Measurements from ENCODE around the gene PASK. TPM values are rescaled to one million over a fixed set of nuclear protein-coding genes. Genes with fewer than 3 reads are reported as not detected.

Gene PASK
- total and polyA plus RNA-seq, 9 of the 15 experiments (the other 6 are each of a cell fraction or from before 2014, with no cell fraction given) = 1.5 to 30.3 (median 9.9) TPM

DNA sequence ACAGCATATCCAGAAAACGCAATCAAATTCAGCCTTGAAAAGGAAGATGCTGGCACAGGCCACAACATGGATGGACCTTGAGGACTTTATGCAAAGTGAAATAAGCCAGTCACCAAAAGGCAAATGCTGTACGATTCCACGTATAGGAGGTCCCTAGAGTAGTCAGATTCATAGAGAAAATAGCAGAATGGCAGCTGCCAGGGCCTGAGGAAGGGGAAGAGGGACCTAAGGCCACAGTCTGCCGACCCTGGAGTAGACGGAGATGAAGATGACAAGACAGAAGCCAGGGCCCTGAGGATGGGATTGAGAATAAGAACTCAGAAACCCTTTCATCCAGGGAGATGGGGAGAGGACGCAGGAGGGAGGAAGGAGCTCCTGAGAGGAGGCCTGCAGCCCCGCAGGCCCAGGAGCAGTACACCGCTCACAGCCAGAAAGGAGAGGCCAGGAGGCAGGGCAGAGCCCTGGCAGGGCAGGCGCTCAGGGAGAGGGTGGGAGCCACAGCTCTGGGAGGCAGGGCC, 39.1 kb downstream of the PASK start (continued):
- TF ChIP-seq, protein P1, sequence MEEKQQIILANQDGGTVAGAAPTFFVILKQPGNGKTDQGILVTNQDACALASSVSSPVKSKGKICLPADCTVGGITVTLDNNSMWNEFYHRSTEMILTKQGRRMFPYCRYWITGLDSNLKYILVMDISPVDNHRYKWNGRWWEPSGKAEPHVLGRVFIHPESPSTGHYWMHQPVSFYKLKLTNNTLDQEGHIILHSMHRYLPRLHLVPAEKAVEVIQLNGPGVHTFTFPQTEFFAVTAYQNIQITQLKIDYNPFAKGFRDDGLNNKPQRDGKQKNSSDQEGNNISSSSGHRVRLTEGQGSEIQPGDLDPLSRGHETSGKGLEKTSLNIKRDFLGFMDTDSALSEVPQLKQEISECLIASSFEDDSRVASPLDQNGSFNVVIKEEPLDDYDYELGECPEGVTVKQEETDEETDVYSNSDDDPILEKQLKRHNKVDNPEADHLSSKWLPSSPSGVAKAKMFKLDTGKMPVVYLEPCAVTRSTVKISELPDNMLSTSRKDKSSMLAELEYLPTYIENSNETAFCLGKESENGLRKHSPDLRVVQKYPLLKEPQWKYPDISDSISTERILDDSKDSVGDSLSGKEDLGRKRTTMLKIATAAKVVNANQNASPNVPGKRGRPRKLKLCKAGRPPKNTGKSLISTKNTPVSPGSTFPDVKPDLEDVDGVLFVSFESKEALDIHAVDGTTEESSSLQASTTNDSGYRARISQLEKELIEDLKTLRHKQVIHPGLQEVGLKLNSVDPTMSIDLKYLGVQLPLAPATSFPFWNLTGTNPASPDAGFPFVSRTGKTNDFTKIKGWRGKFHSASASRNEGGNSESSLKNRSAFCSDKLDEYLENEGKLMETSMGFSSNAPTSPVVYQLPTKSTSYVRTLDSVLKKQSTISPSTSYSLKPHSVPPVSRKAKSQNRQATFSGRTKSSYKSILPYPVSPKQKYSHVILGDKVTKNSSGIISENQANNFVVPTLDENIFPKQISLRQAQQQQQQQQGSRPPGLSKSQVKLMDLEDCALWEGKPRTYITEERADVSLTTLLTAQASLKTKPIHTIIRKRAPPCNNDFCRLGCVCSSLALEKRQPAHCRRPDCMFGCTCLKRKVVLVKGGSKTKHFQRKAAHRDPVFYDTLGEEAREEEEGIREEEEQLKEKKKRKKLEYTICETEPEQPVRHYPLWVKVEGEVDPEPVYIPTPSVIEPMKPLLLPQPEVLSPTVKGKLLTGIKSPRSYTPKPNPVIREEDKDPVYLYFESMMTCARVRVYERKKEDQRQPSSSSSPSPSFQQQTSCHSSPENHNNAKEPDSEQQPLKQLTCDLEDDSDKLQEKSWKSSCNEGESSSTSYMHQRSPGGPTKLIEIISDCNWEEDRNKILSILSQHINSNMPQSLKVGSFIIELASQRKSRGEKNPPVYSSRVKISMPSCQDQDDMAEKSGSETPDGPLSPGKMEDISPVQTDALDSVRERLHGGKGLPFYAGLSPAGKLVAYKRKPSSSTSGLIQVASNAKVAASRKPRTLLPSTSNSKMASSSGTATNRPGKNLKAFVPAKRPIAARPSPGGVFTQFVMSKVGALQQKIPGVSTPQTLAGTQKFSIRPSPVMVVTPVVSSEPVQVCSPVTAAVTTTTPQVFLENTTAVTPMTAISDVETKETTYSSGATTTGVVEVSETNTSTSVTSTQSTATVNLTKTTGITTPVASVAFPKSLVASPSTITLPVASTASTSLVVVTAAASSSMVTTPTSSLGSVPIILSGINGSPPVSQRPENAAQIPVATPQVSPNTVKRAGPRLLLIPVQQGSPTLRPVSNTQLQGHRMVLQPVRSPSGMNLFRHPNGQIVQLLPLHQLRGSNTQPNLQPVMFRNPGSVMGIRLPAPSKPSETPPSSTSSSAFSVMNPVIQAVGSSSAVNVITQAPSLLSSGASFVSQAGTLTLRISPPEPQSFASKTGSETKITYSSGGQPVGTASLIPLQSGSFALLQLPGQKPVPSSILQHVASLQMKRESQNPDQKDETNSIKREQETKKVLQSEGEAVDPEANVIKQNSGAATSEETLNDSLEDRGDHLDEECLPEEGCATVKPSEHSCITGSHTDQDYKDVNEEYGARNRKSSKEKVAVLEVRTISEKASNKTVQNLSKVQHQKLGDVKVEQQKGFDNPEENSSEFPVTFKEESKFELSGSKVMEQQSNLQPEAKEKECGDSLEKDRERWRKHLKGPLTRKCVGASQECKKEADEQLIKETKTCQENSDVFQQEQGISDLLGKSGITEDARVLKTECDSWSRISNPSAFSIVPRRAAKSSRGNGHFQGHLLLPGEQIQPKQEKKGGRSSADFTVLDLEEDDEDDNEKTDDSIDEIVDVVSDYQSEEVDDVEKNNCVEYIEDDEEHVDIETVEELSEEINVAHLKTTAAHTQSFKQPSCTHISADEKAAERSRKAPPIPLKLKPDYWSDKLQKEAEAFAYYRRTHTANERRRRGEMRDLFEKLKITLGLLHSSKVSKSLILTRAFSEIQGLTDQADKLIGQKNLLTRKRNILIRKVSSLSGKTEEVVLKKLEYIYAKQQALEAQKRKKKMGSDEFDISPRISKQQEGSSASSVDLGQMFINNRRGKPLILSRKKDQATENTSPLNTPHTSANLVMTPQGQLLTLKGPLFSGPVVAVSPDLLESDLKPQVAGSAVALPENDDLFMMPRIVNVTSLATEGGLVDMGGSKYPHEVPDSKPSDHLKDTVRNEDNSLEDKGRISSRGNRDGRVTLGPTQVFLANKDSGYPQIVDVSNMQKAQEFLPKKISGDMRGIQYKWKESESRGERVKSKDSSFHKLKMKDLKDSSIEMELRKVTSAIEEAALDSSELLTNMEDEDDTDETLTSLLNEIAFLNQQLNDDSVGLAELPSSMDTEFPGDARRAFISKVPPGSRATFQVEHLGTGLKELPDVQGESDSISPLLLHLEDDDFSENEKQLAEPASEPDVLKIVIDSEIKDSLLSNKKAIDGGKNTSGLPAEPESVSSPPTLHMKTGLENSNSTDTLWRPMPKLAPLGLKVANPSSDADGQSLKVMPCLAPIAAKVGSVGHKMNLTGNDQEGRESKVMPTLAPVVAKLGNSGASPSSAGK (IDR thresholded peaks at IDR 0.05) = no peak
- TF ChIP-seq ARHGAP35 (IDR thresholded peaks at IDR 0.05; ENCODE audit: partially characterized antibody) = no peak
- TF ChIP-seq, protein P2, sequence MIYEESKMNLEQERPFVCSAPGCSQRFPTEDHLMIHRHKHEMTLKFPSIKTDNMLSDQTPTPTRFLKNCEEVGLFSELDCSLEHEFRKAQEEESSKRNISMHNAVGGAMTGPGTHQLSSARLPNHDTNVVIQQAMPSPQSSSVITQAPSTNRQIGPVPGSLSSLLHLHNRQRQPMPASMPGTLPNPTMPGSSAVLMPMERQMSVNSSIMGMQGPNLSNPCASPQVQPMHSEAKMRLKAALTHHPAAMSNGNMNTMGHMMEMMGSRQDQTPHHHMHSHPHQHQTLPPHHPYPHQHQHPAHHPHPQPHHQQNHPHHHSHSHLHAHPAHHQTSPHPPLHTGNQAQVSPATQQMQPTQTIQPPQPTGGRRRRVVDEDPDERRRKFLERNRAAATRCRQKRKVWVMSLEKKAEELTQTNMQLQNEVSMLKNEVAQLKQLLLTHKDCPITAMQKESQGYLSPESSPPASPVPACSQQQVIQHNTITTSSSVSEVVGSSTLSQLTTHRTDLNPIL (CRISPR knock-in tag; IDR thresholded peaks at IDR 0.05) = no peak
- no peak for TF ChIP-seq NR4A1 (CRISPR knock-in tag; IDR thresholded peaks at IDR 0.05)
- no peak for TF ChIP-seq NR4A1 (tag; IDR thresholded peaks at IDR 0.05)
- TF ChIP-seq, protein P3, sequence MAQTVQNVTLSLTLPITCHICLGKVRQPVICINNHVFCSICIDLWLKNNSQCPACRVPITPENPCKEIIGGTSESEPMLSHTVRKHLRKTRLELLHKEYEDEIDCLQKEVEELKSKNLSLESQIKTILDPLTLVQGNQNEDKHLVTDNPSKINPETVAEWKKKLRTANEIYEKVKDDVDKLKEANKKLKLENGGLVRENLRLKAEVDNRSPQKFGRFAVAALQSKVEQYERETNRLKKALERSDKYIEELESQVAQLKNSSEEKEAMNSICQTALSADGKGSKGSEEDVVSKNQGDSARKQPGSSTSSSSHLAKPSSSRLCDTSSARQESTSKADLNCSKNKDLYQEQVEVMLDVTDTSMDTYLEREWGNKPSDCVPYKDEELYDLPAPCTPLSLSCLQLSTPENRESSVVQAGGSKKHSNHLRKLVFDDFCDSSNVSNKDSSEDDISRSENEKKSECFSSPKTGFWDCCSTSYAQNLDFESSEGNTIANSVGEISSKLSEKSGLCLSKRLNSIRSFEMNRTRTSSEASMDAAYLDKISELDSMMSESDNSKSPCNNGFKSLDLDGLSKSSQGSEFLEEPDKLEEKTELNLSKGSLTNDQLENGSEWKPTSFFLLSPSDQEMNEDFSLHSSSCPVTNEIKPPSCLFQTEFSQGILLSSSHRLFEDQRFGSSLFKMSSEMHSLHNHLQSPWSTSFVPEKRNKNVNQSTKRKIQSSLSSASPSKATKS (CRISPR knock-in tag; IDR thresholded peaks at IDR 0.05) = no peak
- no peak for TF ChIP-seq KDM2B (CRISPR knock-in tag; IDR thresholded peaks at IDR 0.05)
